GM19372 (cell line): Measurements from ENCODE around the gene IMPA2.
A peak's percentile ranks its signal among the peaks of the same experiment; 100 is the strongest.
"Not testable (repeated sequence)": the region's sequence is repeated elsewhere in the genome, so short reads cannot be mapped to it uniquely, and the experiment has no call there.

ENCODE experiments used
- ATAC-seq: cut with Tn5 transposase; IDR thresholded peaks from one replicate; pipeline ENCODE4 v1.9.1; 2021; ENCODE audit warnings: mild to moderate bottlenecking, low read depth, moderate library complexity; ENCODE audit not compliant: unreplicated experiment

IMPA2 gene

GRCh38 chr18:12023375-12023774 lies 42.1 kb downstream of the IMPA2 start:
- ATAC-seq, result no peak

- no peak for ATAC-seq
These were observed 45.3 kb downstream of the IMPA2 start for GRCh38 chr18:12026562-12026961.

GRCh38 chr18:12027046-12027445 lies 45.7 kb downstream of the IMPA2 start:
- ATAC-seq, result no peak

- no peak for ATAC-seq
These were observed 46.2 kb downstream of the IMPA2 start for GRCh38 chr18:12027480-12027879.

GRCh38 chr18:12028040-12028628 lies 46.8 kb downstream of the IMPA2 start:
- no peak for ATAC-seq

- ATAC-seq, result no peak
These were observed 47.4 kb downstream of the IMPA2 start for GRCh38 chr18:12028674-12029073.

GRCh38 chr18:12029786-12030584 lies 48.7 kb downstream of the IMPA2 start:
- no peak for ATAC-seq

GRCh38 chr18:12030670-12031069 lies 49.4 kb downstream of the IMPA2 start:
- no peak for ATAC-seq

- ATAC-seq, result no peak
These were observed 49.9 kb downstream of the IMPA2 start for GRCh38 chr18:12031181-12031580.

GRCh38 chr18:12031846-12032245 lies 50.5 kb downstream of the IMPA2 start:
- ATAC-seq, result no peak

GRCh38 chr18:12032786-12033642 lies 51.7 kb downstream of the IMPA2 start:
- no peak for ATAC-seq

GRCh38 chr18:12033643-12034025 lies 52.3 kb downstream of the IMPA2 start:
- no peak for ATAC-seq

GRCh38 chr18:12034241-12035100 lies 53.2 kb downstream of the IMPA2 start:
- ATAC-seq, result no peak

- no peak for ATAC-seq
These were observed 54.2 kb downstream of the IMPA2 start for GRCh38 chr18:12035481-12035880.

- ATAC-seq, result no peak
These were observed 55.0 kb downstream of the IMPA2 start for GRCh38 chr18:12036201-12036751.

GRCh38 chr18:12038082-12038638 lies 56.9 kb downstream of the IMPA2 start:
- peak; percentile 5 for ATAC-seq

- ATAC-seq, result peak; percentile 90
These were observed 57.6 kb downstream of the IMPA2 start for GRCh38 chr18:12038639-12039539.

- ATAC-seq, result not testable (repeated sequence)
These were observed 58.2 kb downstream of the IMPA2 start for GRCh38 chr18:12039540-12039930.

GRCh38 chr18:12041561-12041960 lies 60.3 kb downstream of the IMPA2 start:
- no peak for ATAC-seq
